ENCODE results near the gene PEPD.

The PEPD gene

DNA sequence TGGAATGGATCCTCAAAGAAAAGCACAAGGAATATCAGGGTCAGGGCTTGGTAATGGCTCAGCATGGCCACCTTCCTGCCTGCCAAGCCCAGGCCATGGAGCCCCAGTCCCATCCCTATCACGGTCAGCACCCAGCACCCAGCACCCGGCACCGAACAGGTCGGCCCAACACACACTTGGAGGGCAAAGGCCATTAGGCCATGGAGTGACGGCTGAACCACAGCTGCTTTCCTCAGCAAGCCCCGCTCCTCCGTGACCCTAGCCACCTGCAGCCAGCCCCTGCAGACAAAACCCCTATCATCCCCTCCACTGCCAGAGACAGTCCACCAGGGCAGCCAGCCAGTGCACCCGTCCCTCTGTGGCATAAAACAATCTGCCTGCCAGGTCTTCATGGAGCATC, 20.6 kb downstream of the PEPD start:
- no peaks in the 10 kb centered on the region for H4K20me1 ChIP-seq (ENCODE audit: insufficient read depth, low read length, poor library complexity, severe bottlenecking)
- no peak overlapping the region for H3K4me2 ChIP-seq (ENCODE audit: low read depth, low read length, poor library complexity, severe bottlenecking)
- H3K9ac ChIP-seq (ENCODE audit: low read depth, low read length, poor library complexity, severe bottlenecking): no peak overlapping the region
- no peak overlapping the region for H2AFZ ChIP-seq (ENCODE audit: low read length)
- no peaks in the 10 kb centered on the region; the same call in 1 of the 2 replicates for H3K36me3 ChIP-seq (ENCODE audit: insufficient read depth, low read length)
- H3K9me3 ChIP-seq (ENCODE audit: insufficient read depth, low read depth, low read length): no peaks in the 10 kb centered on the region
- no peaks in the 10 kb centered on the region for H3K79me2 ChIP-seq (ENCODE audit: insufficient read depth, low read length)
- no peaks in the 10 kb centered on the region for H3F3A ChIP-seq (ENCODE audit: low read depth)
- H3K4me3 ChIP-seq (ENCODE audit: low read length, poor library complexity, severe bottlenecking): no peak overlapping the region
- no peaks in the 10 kb centered on the region for H3K27me3 ChIP-seq (ENCODE audit: insufficient read depth, low read length, poor library complexity, severe bottlenecking)
- no peaks in the 10 kb centered on the region for H3K9me2 ChIP-seq (replicated peaks; ENCODE audit: low read depth, low read length)
- no peaks in the 10 kb centered on the region for H3K4me1 ChIP-seq (ENCODE audit: insufficient read depth, low read length, poor library complexity, severe bottlenecking)
- TF ChIP-seq, protein P1, sequence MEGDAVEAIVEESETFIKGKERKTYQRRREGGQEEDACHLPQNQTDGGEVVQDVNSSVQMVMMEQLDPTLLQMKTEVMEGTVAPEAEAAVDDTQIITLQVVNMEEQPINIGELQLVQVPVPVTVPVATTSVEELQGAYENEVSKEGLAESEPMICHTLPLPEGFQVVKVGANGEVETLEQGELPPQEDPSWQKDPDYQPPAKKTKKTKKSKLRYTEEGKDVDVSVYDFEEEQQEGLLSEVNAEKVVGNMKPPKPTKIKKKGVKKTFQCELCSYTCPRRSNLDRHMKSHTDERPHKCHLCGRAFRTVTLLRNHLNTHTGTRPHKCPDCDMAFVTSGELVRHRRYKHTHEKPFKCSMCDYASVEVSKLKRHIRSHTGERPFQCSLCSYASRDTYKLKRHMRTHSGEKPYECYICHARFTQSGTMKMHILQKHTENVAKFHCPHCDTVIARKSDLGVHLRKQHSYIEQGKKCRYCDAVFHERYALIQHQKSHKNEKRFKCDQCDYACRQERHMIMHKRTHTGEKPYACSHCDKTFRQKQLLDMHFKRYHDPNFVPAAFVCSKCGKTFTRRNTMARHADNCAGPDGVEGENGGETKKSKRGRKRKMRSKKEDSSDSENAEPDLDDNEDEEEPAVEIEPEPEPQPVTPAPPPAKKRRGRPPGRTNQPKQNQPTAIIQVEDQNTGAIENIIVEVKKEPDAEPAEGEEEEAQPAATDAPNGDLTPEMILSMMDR (conservative IDR thresholded peaks at IDR 0.05; ENCODE audit: low read length): no peak
- TF ChIP-seq EZH2phosphoT487 (IDR thresholded peaks at IDR 0.05; ENCODE audit: borderline replicate concordance): no peak

DNA sequence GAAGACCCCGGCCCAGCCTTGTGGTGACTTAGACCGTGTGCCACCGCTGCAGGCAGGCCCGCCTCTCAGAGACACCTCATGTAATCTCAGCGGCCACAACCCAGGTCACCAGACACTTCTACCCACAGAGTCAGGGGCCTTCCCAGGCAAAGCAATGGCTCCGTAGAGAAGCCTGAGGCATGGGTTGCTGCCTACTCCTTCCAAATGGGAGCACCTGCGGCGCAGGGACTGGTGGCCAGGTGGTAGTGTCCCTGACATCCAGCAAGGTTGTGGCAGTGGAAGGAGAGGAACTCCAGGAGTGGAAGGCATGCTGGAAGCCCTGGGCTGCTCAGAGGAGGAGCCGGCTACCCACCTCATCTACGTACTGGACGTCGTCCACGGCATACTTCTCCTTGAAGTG, 21.0 kb downstream of the PEPD start:
- Histone ChIP-seq H3K4me2 (ENCODE audit: low read depth, low read length, poor library complexity, severe bottlenecking) (no peak overlapping the region), H3K4me3 (ENCODE audit: low read length, poor library complexity, severe bottlenecking) (no peak overlapping the region), H4K20me1 (ENCODE audit: insufficient read depth, low read length, poor library complexity, severe bottlenecking) (no peaks in the 10 kb centered on the region), H2AFZ (ENCODE audit: low read length) (no peak overlapping the region), H3K9ac (ENCODE audit: low read depth, low read length, poor library complexity, severe bottlenecking) (no peak overlapping the region), H3K27me3 (ENCODE audit: insufficient read depth, low read length, poor library complexity, severe bottlenecking) (no peaks in the 10 kb centered on the region), H3K79me2 (ENCODE audit: insufficient read depth, low read length) (no peaks in the 10 kb centered on the region), H3K9me3 (ENCODE audit: insufficient read depth, low read depth, low read length) (no peaks in the 10 kb centered on the region), H3K9me2 (replicated peaks; ENCODE audit: low read depth, low read length) (no peaks in the 10 kb centered on the region), H3F3A (ENCODE audit: low read depth) (no peaks in the 10 kb centered on the region), H3K36me3 (ENCODE audit: insufficient read depth, low read length) (no peaks in the 10 kb centered on the region; the same call in 1 of the 2 replicates), H3K4me1 (ENCODE audit: insufficient read depth, low read length, poor library complexity, severe bottlenecking) (no peaks in the 10 kb centered on the region)
- TF ChIP-seq EZH2phosphoT487 (IDR thresholded peaks at IDR 0.05; ENCODE audit: borderline replicate concordance): no peak
- TF ChIP-seq, protein P1 (conservative IDR thresholded peaks at IDR 0.05; ENCODE audit: low read length): no peak

GRCh38 chr19:33499671-33500506, 21.7 kb downstream of the PEPD start:
- Histone ChIP-seq H3F3A (ENCODE audit: low read depth) (no peaks in the 10 kb centered on the region), H3K9ac (ENCODE audit: low read depth, low read length, poor library complexity, severe bottlenecking) (no peak overlapping the region), H3K27me3 (ENCODE audit: insufficient read depth, low read length, poor library complexity, severe bottlenecking) (no peaks in the 10 kb centered on the region), H2AFZ (ENCODE audit: low read length) (no peak overlapping the region), H3K79me2 (ENCODE audit: insufficient read depth, low read length) (no peaks in the 10 kb centered on the region), H3K4me2 (ENCODE audit: low read depth, low read length, poor library complexity, severe bottlenecking) (no peak overlapping the region), H3K36me3 (ENCODE audit: insufficient read depth, low read length) (no peaks in the 10 kb centered on the region; the same call in 1 of the 2 replicates), H3K9me3 (ENCODE audit: insufficient read depth, low read depth, low read length) (no peaks in the 10 kb centered on the region), H4K20me1 (ENCODE audit: insufficient read depth, low read length, poor library complexity, severe bottlenecking) (no peaks in the 10 kb centered on the region), H3K4me1 (ENCODE audit: insufficient read depth, low read length, poor library complexity, severe bottlenecking) (no peaks in the 10 kb centered on the region), H3K9me2 (replicated peaks; ENCODE audit: low read depth, low read length) (no peaks in the 10 kb centered on the region), H3K4me3 (ENCODE audit: low read length, poor library complexity, severe bottlenecking) (no peak overlapping the region)
- TF ChIP-seq EZH2phosphoT487 (IDR thresholded peaks at IDR 0.05; ENCODE audit: borderline replicate concordance): no peak
- TF ChIP-seq, protein P1 (conservative IDR thresholded peaks at IDR 0.05; ENCODE audit: low read length): no peak
